ENCODE measurements around the gene SKOR1. TPM values are rescaled to one million over a fixed set of nuclear protein-coding genes. Genes with fewer than 3 reads are reported as not detected.

SKOR1 gene
- total RNA-seq, 2 donors from 2014 or later: 0.12 TPM; not detected in 1

GRCh38 chr15:67783303-67783702 lies 42.0 kb upstream of the SKOR1 start:
- TF ChIP-seq CTCF (IDR thresholded peaks at IDR 0.05): no peak
- Histone ChIP-seq H3K36me3 (peaks cover 3% of the 10 kb centered on the region), H3K4me1 (no peaks in the 10 kb centered on the region), H3K4me3 (no peak overlapping the region), H3K27me3 (no peaks in the 10 kb centered on the region), H3K9me3 (no peaks in the 10 kb centered on the region), H3K27ac (no peak overlapping the region)
- no peak for DNase-seq (ENCODE audit: low spot score)

GRCh38 chr15:67784090-67784781 lies 41.1 kb upstream of the SKOR1 start:
- no peaks in the 10 kb centered on the region for H3K9me3 ChIP-seq

GRCh38 chr15:67784856-67785430 lies 40.4 kb upstream of the SKOR1 start:
- H3K4me1 ChIP-seq: no peaks in the 10 kb centered on the region
- TF ChIP-seq CTCF (IDR thresholded peaks at IDR 0.05): no peak
- no peak overlapping the region for H3K4me3 ChIP-seq
- no peak overlapping the region for H3K27ac ChIP-seq
- H3K36me3 ChIP-seq: peaks cover 3% of the 10 kb centered on the region
- no peaks in the 10 kb centered on the region for H3K9me3 ChIP-seq
- DNase-seq (ENCODE audit: low spot score): no peak
- H3K27me3 ChIP-seq: no peaks in the 10 kb centered on the region

More at GRCh38 chr15:67784090-67784781, 41.1 kb upstream of the SKOR1 start:
- Histone ChIP-seq H3K36me3 (peaks cover 3% of the 10 kb centered on the region), H3K27me3 (no peaks in the 10 kb centered on the region), H3K4me1 (no peaks in the 10 kb centered on the region), H3K4me3 (no peak overlapping the region), H3K27ac (no peak overlapping the region)
- no peak for TF ChIP-seq CTCF (IDR thresholded peaks at IDR 0.05)
- no peak for DNase-seq (ENCODE audit: low spot score)

GRCh38 chr15:67785431-67785830 lies 39.9 kb upstream of the SKOR1 start:
- Histone ChIP-seq H3K27me3 (no peaks in the 10 kb centered on the region), H3K4me3 (no peak overlapping the region), H3K27ac (no peak overlapping the region), H3K4me1 (no peaks in the 10 kb centered on the region), H3K9me3 (no peaks in the 10 kb centered on the region), H3K36me3 (peaks cover 3% of the 10 kb centered on the region)
- DNase-seq (ENCODE audit: low spot score): no peak
- TF ChIP-seq CTCF (IDR thresholded peaks at IDR 0.05): no peak

GRCh38 chr15:67786646-67787045 lies 38.7 kb upstream of the SKOR1 start:
- Histone ChIP-seq H3K9me3 (no peaks in the 10 kb centered on the region), H3K4me1 (no peaks in the 10 kb centered on the region), H3K4me3 (no peak overlapping the region), H3K27me3 (no peaks in the 10 kb centered on the region), H3K36me3 (peaks cover 3% of the 10 kb centered on the region), H3K27ac (no peak overlapping the region)
- DNase-seq (ENCODE audit: low spot score): no peak
- no peak for TF ChIP-seq CTCF (IDR thresholded peaks at IDR 0.05)

Measured in right atrium auricular region (tissue), 2 donors.